GM23338 (cell line): ENCODE measurements around the gene PHKG1. TPM values are rescaled to one million over a fixed set of nuclear protein-coding genes. Genes with fewer than 3 reads are reported as not detected.

Source experiments
- ATAC-seq: fragments of 200-7000 bp; cut with Tn5 transposase; 3 replicates; pipeline ENCODE4 v1.9.1; 2020
- DNase-seq: peaks from one replicate; pipeline ENCODE4 v3.0.0-alpha.2; 2015; ENCODE audit warnings: low spot score
- H2AFZ ChIP-seq: fragments of 200-600 bp; sonication (generic); 2 replicates; pipeline ENCODE4 v1.8.0; 2016; ENCODE audit warnings: antibody characterized with exemption, mild to moderate bottlenecking, moderate library complexity
- H3F3A ChIP-seq: fragments of 200-600 bp; sonication (generic); replicated peaks from 2 replicates; pipeline ENCODE4 v1.8.0; 2017; ENCODE audit warnings: antibody characterized with exemption, mixed run types, low read depth
- H3K27ac ChIP-seq: fragments of 200-600 bp; sonication (generic); 2 replicates; pipeline ENCODE4 v1.6.1; 2016; ENCODE audit warnings: low read depth
- H3K27me3 ChIP-seq: fragments of 200-600 bp; sonication (generic); 2 replicates; pipeline ENCODE4 v1.8.0; 2016; ENCODE audit warnings: mild to moderate bottlenecking, mixed run types, moderate library complexity; ENCODE audit not compliant: insufficient read depth
- H3K36me3 ChIP-seq: fragments of 200-600 bp; sonication (generic); 2 replicates; pipeline ENCODE4 v1.8.0; 2016; ENCODE audit warnings: mild to moderate bottlenecking; ENCODE audit not compliant: insufficient read depth
- H3K4me1 ChIP-seq: fragments of 200-600 bp; sonication (generic); 2 replicates; pipeline ENCODE4 v1.8.0; 2016; ENCODE audit warnings: mild to moderate bottlenecking, moderate library complexity; ENCODE audit not compliant: insufficient read depth
- H3K4me2 ChIP-seq: fragments of 200-600 bp; sonication (generic); 2 replicates; pipeline ENCODE4 v1.7.1; 2017; ENCODE audit warnings: mixed run types
- H3K4me3 ChIP-seq: fragments of 200-600 bp; sonication (generic); 2 replicates; pipeline ENCODE4 v1.6.1; 2016; ENCODE audit warnings: mixed run types
- H3K79me2 ChIP-seq: fragments of 200-600 bp; sonication (generic); replicated peaks from 2 replicates; pipeline ENCODE4 v1.8.0; 2017; ENCODE audit warnings: mild to moderate bottlenecking; ENCODE audit not compliant: insufficient read depth
- H3K9me2 ChIP-seq: fragments of 200-600 bp; sonication (generic); 2 replicates; pipeline ENCODE4 v1.8.0; 2017; ENCODE audit not compliant: insufficient read depth
- H4K20me1 ChIP-seq: fragments of 200-600 bp; sonication (generic); replicated peaks from 2 replicates; pipeline ENCODE4 v1.8.0; 2017; ENCODE audit warnings: mild to moderate bottlenecking; ENCODE audit not compliant: insufficient read depth
- H3K27ac Mint-ChIP-seq: 2 replicates; pipeline ENCODE4 v1.8.0; 2020; ENCODE audit warnings: inconsistent platforms, mild to moderate bottlenecking, moderate library complexity, mixed read lengths
- H3K27me3 Mint-ChIP-seq: 3 replicates; pipeline ENCODE4 v1.8.0; 2022; ENCODE audit warnings: low read depth, mild to moderate bottlenecking, moderate library complexity, mixed read lengths, inconsistent platforms; ENCODE audit not compliant: insufficient read depth, poor library complexity
- H3K36me3 Mint-ChIP-seq: 3 replicates; pipeline ENCODE4 v1.8.0; 2021; ENCODE audit warnings: low read depth, mild to moderate bottlenecking, inconsistent platforms, moderate library complexity, mixed read lengths
- H3K4me1 Mint-ChIP-seq: 3 replicates; pipeline ENCODE4 v1.8.0; 2020; ENCODE audit warnings: mild to moderate bottlenecking, inconsistent platforms, mixed read lengths
- H3K4me3 Mint-ChIP-seq: 3 replicates; pipeline ENCODE4 v1.8.0; 2021; ENCODE audit warnings: moderate library complexity, mild to moderate bottlenecking, inconsistent platforms, mixed read lengths
- H3K9me3 Mint-ChIP-seq: 3 replicates; pipeline ENCODE4 v1.8.0; 2020; ENCODE audit warnings: moderate library complexity, mild to moderate bottlenecking, inconsistent platforms, mixed read lengths
- CTCF ChIP-seq, 2 experiments: fragments of 200-600 bp in 1 of 2; sonication (generic) in 1 of 2; conservative IDR thresholded peaks; 2 replicates each; pipeline versions ENCODE4 v1.5.1 to v1.6.1; 2016 to 2017; ENCODE audit warnings: antibody characterized with exemption in 2 of 2, low read depth in 2 of 2, mild to moderate bottlenecking in 2 of 2, moderate library complexity in 1 of 2
- ETS1 ChIP-seq: IDR thresholded peaks from 2 replicates; pipeline ENCODE4 v1.6.1; 2016; ENCODE audit warnings: antibody characterized with exemption
- POLR2AphosphoS5 ChIP-seq: IDR thresholded peaks from 2 replicates; pipeline ENCODE4 v1.6.1; 2016; ENCODE audit warnings: antibody characterized with exemption, low read depth
- ZNF114 ChIP-seq: fragments of 250-450 bp; sonication (Bioruptor Pico); IDR thresholded peaks from 2 replicates; pipeline ENCODE4 v1.5.0; 2020; ENCODE audit warnings: mild to moderate bottlenecking, moderate library complexity
- ZNF462 ChIP-seq: fragments of 250-450 bp; sonication (Bioruptor Pico); IDR thresholded peaks from 2 replicates; pipeline ENCODE4 v1.5.0; 2020; ENCODE audit warnings: mild to moderate bottlenecking, moderate library complexity
- polyA plus RNA-seq: library from polyadenylated mRNA; unstranded; fragments of >200 nt; fragmentation: Nextera tagmentation; extraction: Ambion mirVana; gene quantifications from 2 replicates; pipeline ENCODE4 v1.2.1, GENCODE V29; 2016
- total RNA-seq: library from RNA; depleted of rRNA; stranded (reverse); fragments of >200 nt; shearing (Covaris generic); gene quantifications from 2 replicates; pipeline ENCODE4 v1.2.3, GENCODE V29; 2014

Gene PHKG1
- total and polyA plus RNA-seq, 2 experiments from 2014 or later = not detected

GRCh38 chr7:56083150-56083785, 9.5 kb downstream of the PHKG1 start:
- Mint-ChIP-seq H3K27me3 (peaks cover 12% of the 10 kb centered on the region), H3K36me3 (peaks cover 17% of the 10 kb centered on the region), H3K9me3 (peaks cover 3% of the 10 kb centered on the region; the same call in 1 of the 3 replicates), H3K4me1 (no peaks in the 10 kb centered on the region), H3K4me3 (no peak overlapping the region), H3K27ac (peak overlapping the region; percentile 47; the same call in 1 of the 2 replicates)
- no peaks in the 10 kb centered on the region for H4K20me1 ChIP-seq
- H3K4me1 ChIP-seq = no peaks in the 10 kb centered on the region
- H2AFZ ChIP-seq = no peak overlapping the region
- no peak overlapping the region for H3K27ac ChIP-seq
- no peak overlapping the region for H3K4me3 ChIP-seq
- DNase-seq (no peak), ATAC-seq (no peak)
- no peaks in the 10 kb centered on the region for H3K27me3 ChIP-seq
- no peak for TF ChIP-seq POLR2AphosphoS5
- no peak for TF ChIP-seq ZNF462
- no peak for TF ChIP-seq ZNF114
- no peak for TF ChIP-seq ETS1
- no peak for TF ChIP-seq CTCF (conservative IDR thresholded peaks at IDR 0.05; ENCODE audit: low read depth in 2 of 2)
- H3F3A ChIP-seq = no peaks in the 10 kb centered on the region
- no peaks in the 10 kb centered on the region for H3K79me2 ChIP-seq
- no peaks in the 10 kb centered on the region; the same call in 1 of the 2 replicates for H3K36me3 ChIP-seq
- H3K4me2 ChIP-seq = no peak overlapping the region
- H3K9me2 ChIP-seq = no peaks in the 10 kb centered on the region
